Trophoblast cell (in vitro differentiated cells and primary cell): Measurements from ENCODE around the gene HADHB.

Experiments used
- DNase-seq, 2 donors: peaks; one replicate each; pipeline ENCODE4 v3.0.0-alpha.2; 2016
- H2AFZ ChIP-seq: 2 replicates; pipeline ENCODE4 v1.6.1; 2013; ENCODE audit warnings: low read length, moderate library complexity, mild to moderate bottlenecking; ENCODE audit not compliant: insufficient read depth, poor library complexity
- H2AK5ac ChIP-seq: 2 replicates; pipeline ENCODE4 v1.6.1; 2013; ENCODE audit warnings: mild to moderate bottlenecking, low read length
- H2BK120ac ChIP-seq: 2 replicates; pipeline ENCODE4 v1.6.1; 2013; ENCODE audit warnings: low read length, mild to moderate bottlenecking, moderate library complexity; ENCODE audit not compliant: insufficient read depth, poor library complexity
- H2BK12ac ChIP-seq: 2 replicates; pipeline ENCODE4 v1.6.1; 2013; ENCODE audit warnings: mild to moderate bottlenecking, low read length, moderate library complexity
- H2BK5ac ChIP-seq: 2 replicates; pipeline ENCODE4 v1.6.1; 2013; ENCODE audit warnings: low read length, low read depth, moderate library complexity, mild to moderate bottlenecking; ENCODE audit not compliant: poor library complexity
- H3K14ac ChIP-seq: 2 replicates; pipeline ENCODE4 v1.6.1; 2013; ENCODE audit warnings: mild to moderate bottlenecking, low read length
- H3K18ac ChIP-seq: 2 replicates; pipeline ENCODE4 v1.6.1; 2013; ENCODE audit warnings: mild to moderate bottlenecking, low read length
- H3K23ac ChIP-seq: 2 replicates; pipeline ENCODE4 v1.6.1; 2013; ENCODE audit warnings: low read length
- H3K27ac ChIP-seq: 2 replicates; pipeline ENCODE4 v1.5.1; 2013; ENCODE audit warnings: low read depth, mild to moderate bottlenecking, inconsistent platforms, low read length, moderate library complexity
- H3K27me3 ChIP-seq: 2 replicates; pipeline ENCODE4 v1.6.1; 2013; ENCODE audit warnings: inconsistent platforms, mild to moderate bottlenecking, low read length, moderate library complexity; ENCODE audit not compliant: insufficient read depth
- H3K36me3 ChIP-seq, 2 experiments: 1 replicate in 1 of 2; 2 replicates in 1 of 2; pipeline ENCODE4 v1.6.1; 2013; ENCODE audit warnings: low read length in 2 of 2, mild to moderate bottlenecking in 2 of 2, moderate library complexity in 1 of 2; ENCODE audit not compliant: insufficient read depth in 2 of 2, control insufficient read depth in 1 of 2
- H3K4ac ChIP-seq: 2 replicates; pipeline ENCODE4 v1.6.1; 2013; ENCODE audit warnings: low read depth, mild to moderate bottlenecking, low read length, moderate library complexity
- H3K4me1 ChIP-seq, 2 experiments: 1 replicate in 1 of 2; 2 replicates in 1 of 2; pipeline ENCODE4 v1.6.1; 2013; ENCODE audit warnings: low read length in 2 of 2, mild to moderate bottlenecking in 2 of 2, moderate library complexity in 1 of 2; ENCODE audit not compliant: insufficient read depth in 2 of 2, control insufficient read depth in 1 of 2
- H3K4me2 ChIP-seq: 2 replicates; pipeline ENCODE4 v1.6.1; 2013; ENCODE audit warnings: inconsistent platforms, mild to moderate bottlenecking, low read length, moderate library complexity
- H3K4me3 ChIP-seq: 2 replicates; pipeline ENCODE4 v1.5.1; 2013; ENCODE audit warnings: mild to moderate bottlenecking, low read depth, low read length, inconsistent platforms
- H3K79me1 ChIP-seq: one replicate; pipeline ENCODE4 v1.6.1; 2013; ENCODE audit warnings: low read length
- H3K79me2 ChIP-seq: 2 replicates; pipeline ENCODE4 v1.6.1; 2013; ENCODE audit warnings: low read length, mild to moderate bottlenecking; ENCODE audit not compliant: control insufficient read depth, insufficient read depth, poor library complexity
- H3K9ac ChIP-seq: 2 replicates; pipeline ENCODE4 v1.6.1; 2013; ENCODE audit warnings: mild to moderate bottlenecking, low read length
- H3K9me3 ChIP-seq: 2 replicates; pipeline ENCODE4 v1.6.1; 2013; ENCODE audit warnings: low read depth, mild to moderate bottlenecking, control low read depth, inconsistent platforms, low read length; ENCODE audit not compliant: insufficient read depth
- H4K12ac ChIP-seq: 2 replicates; pipeline ENCODE4 v1.6.1; 2013; ENCODE audit warnings: low read depth, mild to moderate bottlenecking, low read length, moderate library complexity
- H4K8ac ChIP-seq: 2 replicates; pipeline ENCODE4 v1.6.1; 2013; ENCODE audit warnings: low read depth, mild to moderate bottlenecking, low read length, moderate library complexity
- H4K91ac ChIP-seq: one replicate; pipeline ENCODE4 v1.6.1; 2013; ENCODE audit warnings: low read depth, mild to moderate bottlenecking, low read length, moderate library complexity
- WGBS: extraction: QIAGEN DNeasy Blood & Tissue Kit; methylation state at CpG from one replicate; pipeline ENCODE4 v1.1.7; 2013; ENCODE audit warnings: missing lambda C conversion rate; ENCODE audit not compliant: insufficient read length, insufficient coverage; ENCODE audit errors: extremely low coverage; 5-methylcytosine and 5-hydroxymethylcytosine counted together

The HADHB gene

DNA sequence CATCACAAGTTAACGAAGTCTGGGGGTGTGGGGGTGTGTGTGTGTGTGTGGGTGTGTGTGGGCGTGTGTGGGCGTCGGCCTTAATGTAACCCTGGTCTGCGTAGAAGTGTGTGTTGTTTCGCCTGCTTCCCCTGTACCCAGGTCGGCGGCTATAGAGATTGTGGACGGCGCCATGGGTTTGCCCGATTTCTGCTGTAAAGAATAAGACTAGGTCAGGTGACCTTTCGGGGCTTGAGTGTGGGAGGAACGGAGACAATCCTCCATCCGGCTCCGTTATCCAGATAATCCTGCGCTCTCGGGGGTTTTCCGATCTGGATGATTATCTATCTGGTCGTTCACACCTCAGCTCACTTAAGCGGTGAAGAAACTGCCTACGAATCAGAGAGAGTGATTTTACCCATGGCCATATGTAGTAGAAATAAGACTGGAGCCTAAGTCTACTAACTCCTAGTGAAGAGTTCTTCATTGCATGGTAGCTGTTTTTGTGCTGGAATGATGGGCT, 543 bp downstream of the HADHB start:
- Histone ChIP-seq H3K23ac (no peak overlapping the region), H3K79me1 (peaks cover 5% of the 10 kb centered on the region), H3K9ac (peak overlapping the region; percentile 88), H3K4ac (peak overlapping the region; percentile 4), H3K27ac (peak overlapping the region; percentile 82), H2AFZ (peak overlapping the region; percentile 21), H3K4me3 (peak overlapping the region; percentile 90), H2BK120ac (no peak overlapping the region), H4K91ac (peak overlapping the region; percentile 3), H3K27me3 (no peaks in the 10 kb centered on the region), H2AK5ac (no peak overlapping the region), H4K12ac (peak overlapping the region; percentile 3), H4K8ac (peak overlapping the region; percentile 43), H3K18ac (peak overlapping the region; percentile 26), H3K9me3 (no peaks in the 10 kb centered on the region), H2BK12ac (no peak overlapping the region), H3K4me1 (no peaks in the 10 kb centered on the region), H3K36me3 (no peaks in the 10 kb centered on the region), H3K79me2 (peaks cover 7% of the 10 kb centered on the region), H3K14ac (peak overlapping the region; percentile 1), H3K4me2 (peak overlapping the region; percentile 80), H2BK5ac (no peak overlapping the region)
- no CpG with 5 or more reads among the region's 21 CpGs for whole genome bisulfite sequencing
- peak; percentile 47 to 62 for DNase-seq

DNA sequence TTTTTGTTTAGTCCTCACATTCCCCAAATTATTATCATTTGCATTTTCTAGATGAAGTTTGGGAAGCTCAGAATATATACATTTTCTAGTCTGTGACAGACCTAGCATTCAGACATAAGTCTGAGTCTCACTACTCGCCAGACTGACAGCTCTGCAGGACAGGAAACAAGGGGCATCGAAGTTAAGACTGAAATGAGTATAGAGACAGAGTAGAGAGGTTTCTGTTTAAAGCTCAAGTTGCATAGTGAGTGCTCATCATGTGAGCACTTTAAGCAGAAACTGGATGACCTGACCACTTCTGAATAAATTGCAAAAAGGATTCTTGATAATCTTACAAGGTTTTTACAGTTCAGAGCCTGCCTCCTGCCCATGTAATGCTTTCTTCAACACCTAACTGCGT, 1.1 kb downstream of the HADHB start:
- Histone ChIP-seq H2BK12ac (no peak overlapping the region), H2BK5ac (no peak overlapping the region), H4K12ac (no peak overlapping the region), H4K91ac (no peak overlapping the region), H4K8ac (no peak overlapping the region), H3K27ac (no peak overlapping the region), H2AFZ (no peak overlapping the region), H2BK120ac (no peak overlapping the region), H3K9ac (no peak overlapping the region), H3K23ac (no peak overlapping the region), H3K4me3 (no peak overlapping the region), H3K9me3 (no peaks in the 10 kb centered on the region), H3K36me3 (no peaks in the 10 kb centered on the region), H3K79me1 (peaks cover 5% of the 10 kb centered on the region), H3K27me3 (no peaks in the 10 kb centered on the region), H3K18ac (no peak overlapping the region), H3K4ac (no peak overlapping the region), H2AK5ac (no peak overlapping the region), H3K14ac (no peak overlapping the region), H3K79me2 (peaks cover 7% of the 10 kb centered on the region), H3K4me2 (peak overlapping the region; percentile 80), H3K4me1 (no peaks in the 10 kb centered on the region)
- DNase-seq, result no peak
- WGBS, result no CpG with 5 or more reads among the region's 3 CpGs

DNA sequence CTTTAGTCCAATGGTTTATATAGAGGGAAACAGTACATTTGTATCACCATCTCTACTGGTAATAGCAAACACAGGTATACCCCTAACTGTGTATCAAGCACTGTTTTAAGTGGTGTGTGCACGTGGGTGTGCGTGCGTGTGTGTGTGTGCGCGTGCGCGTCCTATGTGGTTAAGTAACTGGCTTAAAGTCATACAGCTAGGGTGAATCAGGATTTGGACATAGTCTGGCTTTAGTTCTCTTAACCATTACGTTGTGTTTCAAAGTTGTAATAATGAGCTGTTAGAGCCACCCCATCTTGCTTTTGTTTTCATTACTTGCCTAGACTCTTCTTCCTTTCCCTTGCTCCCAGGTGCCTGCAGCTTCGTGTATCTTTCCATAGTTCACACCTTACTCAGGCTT, 2.1 kb downstream of the HADHB start:
- H3K79me2 ChIP-seq, result peaks cover 7% of the 10 kb centered on the region
- H3K9me3 ChIP-seq, result no peaks in the 10 kb centered on the region
- no peaks in the 10 kb centered on the region for H3K27me3 ChIP-seq
- no peak overlapping the region for H3K14ac ChIP-seq
- H3K18ac ChIP-seq, result no peak overlapping the region
- no peaks in the 10 kb centered on the region for H3K36me3 ChIP-seq
- no peak overlapping the region for H3K4me2 ChIP-seq
- H3K4ac ChIP-seq, result no peak overlapping the region
- no CpG with 5 or more reads among the region's 9 CpGs for WGBS
- no peak overlapping the region for H2AFZ ChIP-seq
- H4K12ac ChIP-seq, result no peak overlapping the region
- peak overlapping the region; percentile 14 for H3K23ac ChIP-seq
- no peak for DNase-seq
- no peaks in the 10 kb centered on the region for H3K4me1 ChIP-seq
- no peak overlapping the region for H2BK120ac ChIP-seq
- H2BK5ac ChIP-seq, result no peak overlapping the region
- no peak overlapping the region for H3K4me3 ChIP-seq
- H3K27ac ChIP-seq, result no peak overlapping the region
- H4K91ac ChIP-seq, result no peak overlapping the region
- H2AK5ac ChIP-seq, result no peak overlapping the region
- H4K8ac ChIP-seq, result no peak overlapping the region
- H3K9ac ChIP-seq, result no peak overlapping the region
- H3K79me1 ChIP-seq, result peaks cover 5% of the 10 kb centered on the region
- H2BK12ac ChIP-seq, result no peak overlapping the region

DNA sequence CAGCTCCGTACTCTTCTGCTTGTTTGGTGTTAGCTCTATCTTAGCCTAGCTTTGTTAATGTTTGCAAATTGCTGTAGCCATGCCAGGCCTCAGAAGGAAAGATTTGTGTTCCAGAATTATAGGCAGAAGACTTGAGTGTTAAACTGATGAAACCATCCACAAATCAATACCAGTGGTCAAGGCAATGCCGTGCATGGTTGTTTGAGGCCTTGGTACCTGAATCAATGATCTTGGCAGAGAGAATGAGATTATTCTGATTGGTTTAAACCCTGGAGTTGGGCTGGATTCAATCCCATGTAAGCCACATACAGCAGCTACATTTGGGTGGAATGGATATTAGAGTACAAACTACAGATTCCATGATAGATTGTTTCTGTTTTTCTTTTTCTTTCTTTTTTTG, 4.9 kb downstream of the HADHB start:
- Histone ChIP-seq H3K4me2 (no peak overlapping the region), H4K8ac (no peak overlapping the region), H4K91ac (no peak overlapping the region), H3K79me2 (peaks cover 4% of the 10 kb centered on the region), H3K4me3 (no peak overlapping the region), H2BK5ac (no peak overlapping the region), H3K4me1 (no peaks in the 10 kb centered on the region), H2BK12ac (no peak overlapping the region), H3K14ac (no peak overlapping the region), H3K27me3 (no peaks in the 10 kb centered on the region), H4K12ac (no peak overlapping the region), H3K18ac (no peak overlapping the region), H3K79me1 (peaks cover 3% of the 10 kb centered on the region), H2AFZ (no peak overlapping the region), H2BK120ac (no peak overlapping the region), H2AK5ac (no peak overlapping the region), H3K23ac (no peak overlapping the region), H3K4ac (no peak overlapping the region), H3K9me3 (no peaks in the 10 kb centered on the region), H3K36me3 (no peaks in the 10 kb centered on the region), H3K9ac (no peak overlapping the region), H3K27ac (no peak overlapping the region)
- DNase-seq, result no peak
- no CpG with 5 or more reads among the region's 2 CpGs for WGBS
